ENCODE results near the gene ODAD3. TPM values are rescaled to one million over a fixed set of nuclear protein-coding genes. Genes with fewer than 3 reads are reported as not detected.
"Not testable (repeated sequence)": the region's sequence is repeated elsewhere in the genome, so short reads cannot be mapped to it uniquely, and the experiment has no call there.

The ODAD3 gene
- total RNA-seq, 1 donor from 2014 or later = not detected

DNA sequence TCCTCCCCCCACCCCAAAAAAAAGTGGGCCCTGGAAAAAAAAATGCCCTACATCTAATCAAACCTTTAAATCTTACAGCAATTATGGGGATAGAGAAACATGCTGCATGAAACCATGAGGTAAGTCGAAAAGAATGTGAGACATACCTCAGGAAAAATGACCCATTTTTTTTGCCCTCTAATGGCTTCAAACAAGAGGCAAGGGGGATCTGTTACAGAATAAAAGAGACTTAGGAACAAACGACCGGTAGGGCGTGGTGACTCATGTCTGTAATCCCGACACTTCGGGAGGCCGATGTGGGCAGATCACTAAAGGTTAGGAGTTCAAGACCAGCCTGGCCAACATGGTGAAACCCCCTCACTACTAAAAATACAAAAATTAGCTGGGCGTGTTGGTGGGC lies 24.2 kb downstream of the ODAD3 start:
- intact Hi-C loops (cut with micrococcal nuclease) = no loop called here

DNA sequence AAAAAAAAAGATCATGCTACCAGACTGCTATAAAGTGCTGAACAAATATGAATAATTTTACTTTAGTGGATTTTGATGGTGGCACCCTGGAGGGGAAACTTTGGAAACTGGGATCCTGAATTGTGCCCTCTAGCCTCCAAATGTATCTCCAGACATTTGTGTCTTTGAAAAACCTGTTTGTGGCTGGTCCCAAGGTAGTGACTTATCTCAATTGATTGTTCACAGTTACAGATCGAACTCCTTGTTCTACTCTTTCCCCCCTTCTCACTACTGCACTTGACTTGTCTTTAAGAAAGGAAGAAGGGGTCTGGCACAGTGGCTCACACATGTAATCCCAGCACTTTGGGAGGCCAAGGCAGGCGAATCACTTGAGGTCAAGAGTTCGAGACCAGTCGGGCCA lies 26.3 kb downstream of the ODAD3 start:
- intact Hi-C loops (cut with micrococcal nuclease) = no loop called here

DNA sequence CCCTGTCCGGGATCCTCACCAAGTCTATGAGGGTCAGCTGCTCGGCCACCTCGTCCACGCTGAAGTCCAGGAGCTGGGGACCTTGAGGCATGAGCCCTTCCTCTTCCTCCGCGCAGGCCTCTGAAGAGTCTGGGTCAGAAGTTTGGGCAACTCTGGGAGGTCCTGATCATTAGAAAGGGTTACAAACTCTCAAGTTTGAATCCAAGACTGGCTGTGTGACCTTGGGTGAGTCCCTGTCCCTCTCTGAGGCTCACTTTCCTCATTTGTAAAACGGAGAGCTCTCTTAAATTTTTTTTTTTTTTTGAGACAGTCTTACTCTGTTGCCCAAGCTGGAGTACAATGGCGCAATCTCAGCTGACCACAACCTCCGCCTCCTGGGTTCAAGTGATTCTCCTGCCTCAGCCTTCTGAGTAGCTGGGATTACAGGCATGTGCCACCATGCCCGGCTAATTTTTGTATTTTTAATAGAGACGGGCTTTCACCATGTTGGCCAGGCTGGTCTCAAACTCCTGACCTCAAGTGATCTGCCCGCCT lies 28.2 kb downstream of the ODAD3 start:
- intact Hi-C loops (cut with micrococcal nuclease) = not testable (repeated sequence)

GRCh38 chr19:11405846-11406643 lies 28.9 kb downstream of the ODAD3 start:
- intact Hi-C loops (cut with micrococcal nuclease) = no loop called here

DNA sequence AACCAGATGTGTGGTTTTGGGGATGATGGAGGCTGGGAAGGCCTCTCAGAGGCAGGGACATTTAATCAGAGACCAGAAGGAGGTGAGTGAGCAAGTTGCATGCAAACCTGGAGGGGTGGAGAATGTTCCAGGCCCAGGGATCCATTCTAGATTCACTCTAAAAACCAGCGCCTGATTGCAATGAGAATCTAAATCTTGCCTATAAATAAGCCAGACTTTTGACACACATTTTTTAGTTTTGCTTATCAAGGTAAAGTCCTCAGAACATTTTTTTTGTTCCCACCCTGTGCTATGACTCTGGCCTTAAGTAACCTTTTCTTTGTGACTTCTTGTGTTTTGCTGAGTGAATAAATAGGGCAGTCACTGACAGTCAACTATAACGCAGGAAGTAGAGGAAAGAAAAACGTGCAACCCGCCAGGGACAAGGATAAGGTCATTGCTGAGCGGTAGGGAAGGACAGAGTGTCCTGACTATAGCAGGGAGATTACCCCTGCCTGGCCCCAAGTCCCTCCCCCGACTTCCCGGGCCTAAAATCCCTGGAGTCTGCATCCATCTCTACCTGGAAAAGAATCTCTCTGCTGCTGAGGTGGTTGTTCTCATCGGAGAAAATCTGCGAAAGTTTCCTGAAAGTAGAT lies 30.2 kb downstream of the ODAD3 start:
- intact Hi-C loops (cut with micrococcal nuclease) = no loop called here

- intact Hi-C loops (cut with micrococcal nuclease) = no loop called here
These were observed 32.9 kb downstream of the ODAD3 start for GRCh38 chr19:11401808-11402543.

GRCh38 chr19:11400798-11401197 lies 34.1 kb downstream of the ODAD3 start:
- intact Hi-C loops (cut with micrococcal nuclease) = no loop called here

GRCh38 chr19:11399667-11400066 lies 35.3 kb downstream of the ODAD3 start:
- intact Hi-C loops (cut with micrococcal nuclease) = no loop called here

- intact Hi-C loops (cut with micrococcal nuclease) = no loop called here
These were observed 37.8 kb downstream of the ODAD3 start for GRCh38 chr19:11397089-11397610.

DNA sequence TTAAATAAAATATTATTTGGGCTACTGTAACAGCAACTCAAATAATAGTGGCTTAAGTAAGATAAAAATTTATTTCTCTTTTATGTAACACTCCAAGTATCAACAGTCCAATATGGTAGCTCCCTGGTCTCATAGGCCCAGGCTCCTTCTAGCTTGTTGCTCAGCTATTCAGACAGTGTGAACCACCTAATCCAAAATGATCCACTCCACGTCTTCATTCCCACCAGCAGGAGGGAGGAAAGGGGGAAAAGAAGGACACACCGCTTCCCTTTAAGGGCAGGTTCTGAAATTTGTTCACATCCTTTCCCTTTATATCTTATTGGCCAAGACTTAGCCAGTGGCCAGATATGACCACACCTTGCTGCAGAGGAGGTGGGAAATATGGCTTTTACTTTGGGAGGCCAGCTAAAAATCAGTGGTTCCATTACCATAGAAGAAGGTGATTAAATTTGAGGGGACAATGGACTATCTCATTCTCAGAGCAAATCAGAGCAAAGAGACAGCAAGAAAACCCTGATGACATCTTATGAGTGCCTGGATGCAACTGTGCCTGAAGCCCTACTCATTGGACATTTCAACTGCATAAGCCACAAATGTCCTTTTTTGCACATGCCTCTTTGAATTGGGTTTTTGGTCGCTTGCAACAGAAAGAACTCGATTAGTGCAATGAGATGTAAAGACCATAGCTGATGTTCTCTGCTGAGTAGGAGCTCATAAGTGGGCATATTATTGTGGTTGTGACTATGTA lies 43.8 kb downstream of the ODAD3 start:
- intact Hi-C loops (cut with micrococcal nuclease) = no loop called here

GRCh38 chr19:11390359-11390758 lies 44.6 kb downstream of the ODAD3 start:
- intact Hi-C loops (cut with micrococcal nuclease) = no loop called here

- intact Hi-C loops (cut with micrococcal nuclease) = no loop called here
These were observed 47.5 kb downstream of the ODAD3 start for GRCh38 chr19:11387162-11388034.

GRCh38 chr19:11384778-11385129 lies 50.2 kb downstream of the ODAD3 start:
- intact Hi-C loops (cut with micrococcal nuclease) = loop anchor here (5.0 kb wide), 1 partner anchor 198 kb away; no protein-coding TSS in a partner anchor

GRCh38 chr19:11383706-11384048 lies 51.2 kb downstream of the ODAD3 start:
- intact Hi-C loops (cut with micrococcal nuclease) = loop anchor here (5.0 kb wide), 1 partner anchor 199 kb away; no protein-coding TSS in a partner anchor

DNA sequence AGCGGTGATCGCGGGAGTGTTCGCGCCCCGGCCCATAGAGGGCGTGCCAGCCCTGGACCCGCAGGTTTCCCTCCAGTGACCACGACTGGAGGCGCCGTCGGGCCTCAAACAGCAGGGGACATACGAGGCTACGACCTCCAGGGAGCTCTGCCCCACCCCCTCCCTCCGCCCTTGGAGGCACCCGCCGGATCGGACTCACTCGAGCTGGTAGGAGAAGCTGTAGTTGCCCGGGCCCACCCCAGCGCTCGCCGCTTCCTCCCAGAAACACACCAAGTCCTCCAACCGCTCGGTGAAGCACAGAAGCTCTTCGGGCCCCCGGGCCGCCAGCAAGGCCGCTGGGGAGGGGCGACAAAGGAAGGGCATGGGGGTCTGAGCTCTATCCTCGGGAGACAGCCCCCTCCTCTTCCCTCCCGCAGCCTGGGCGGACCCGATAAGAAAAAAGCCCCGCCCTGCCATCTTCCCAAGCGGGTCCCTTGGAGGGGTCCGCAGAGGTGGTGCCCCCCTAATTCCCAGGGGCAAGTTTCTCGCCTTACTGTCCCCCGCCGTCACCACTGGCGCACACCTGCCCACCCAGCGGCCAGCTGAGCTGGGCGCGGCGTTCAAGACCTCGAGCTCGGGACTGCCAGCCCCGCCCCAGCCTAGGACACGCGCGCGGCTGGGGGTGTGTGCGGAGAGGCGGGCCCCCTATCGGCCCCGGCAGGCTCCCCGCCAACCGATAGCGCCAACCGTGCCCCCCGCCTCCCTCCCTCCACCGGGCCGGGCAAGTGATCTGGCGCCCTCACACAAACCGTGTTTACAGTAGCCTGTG lies 51.8 kb downstream of the ODAD3 start:
- intact Hi-C loops (cut with micrococcal nuclease) = loop anchor here (1.0 to 5.0 kb wide), 2 partner anchors 9 to 199 kb away; partner anchors contain the start of gene SWSAP1

DNA sequence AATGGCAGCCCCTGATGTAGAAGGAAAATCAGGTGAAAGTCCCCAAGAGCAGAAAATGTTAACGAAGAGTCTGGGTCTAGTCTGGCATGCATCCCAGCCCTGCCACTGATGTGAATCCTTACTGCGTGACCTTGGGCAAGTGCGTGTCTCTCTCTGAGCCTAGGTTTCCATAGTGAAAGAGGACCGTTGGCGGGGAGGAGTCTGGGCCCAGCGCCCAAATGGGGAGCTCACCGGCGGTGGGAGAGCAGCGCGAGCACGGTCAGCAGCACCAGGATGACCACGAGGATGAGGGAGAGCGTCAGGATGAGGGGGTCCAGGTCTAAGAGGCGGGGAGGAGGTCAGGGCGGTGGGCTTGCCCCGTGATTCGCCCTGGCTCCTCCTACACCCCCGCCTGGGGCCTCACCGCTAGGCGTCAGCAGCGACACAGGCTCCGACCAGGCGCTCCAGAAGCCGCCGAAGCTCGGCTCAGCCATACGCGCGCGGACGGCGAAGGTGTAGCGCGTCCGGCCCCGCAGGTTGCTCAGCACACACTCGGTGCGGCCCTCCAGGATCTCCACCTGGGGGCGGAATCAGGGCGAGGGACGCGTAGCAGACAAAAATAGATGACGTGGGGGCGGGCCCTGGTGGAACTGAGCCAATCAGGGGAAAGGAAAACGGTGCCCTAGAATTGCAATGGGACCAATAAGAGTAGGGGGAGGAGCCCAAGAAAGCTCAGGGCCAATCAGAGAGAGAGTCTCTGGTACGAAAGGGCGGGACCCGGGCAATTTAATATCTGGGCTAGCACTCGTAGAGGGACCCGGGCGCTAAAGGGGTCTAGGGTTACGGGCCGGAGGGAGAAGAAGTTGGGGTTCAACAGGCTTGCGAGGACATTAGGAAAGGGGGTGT lies 54.0 kb downstream of the ODAD3 start:
- intact Hi-C loops (cut with micrococcal nuclease) = loop anchor here (1.0 to 5.0 kb wide), 10 partner anchors 26 to 201 kb away; partner anchors contain the start of genes CCDC159, ODAD3, PLPPR2 and PRKCSH

GRCh38 chr19:11379857-11380350 lies 55.0 kb downstream of the ODAD3 start:
- intact Hi-C loops (cut with micrococcal nuclease) = loop anchor here (2.0 to 10.0 kb wide), 3 partner anchors 99 to 955 kb away; partner anchors contain the start of gene PDE4A

All from T-helper 1 cell treated with Interleukin-12 subunit alpha and Interleukin-12 subunit beta and Interleukin-4 antibody, amounts not matched to agents 30 ng/mL and 1 ng/mL, for 36 hours (primary cell).